NCI-H128 (cell line): Measurements from ENCODE around the gene TOR4A.

ENCODE experiments used
- DNase-seq: peaks from one replicate; lab custom pipeline; 2025; ENCODE audit not compliant: unreplicated experiment; lab: John Stamatoyannopoulos, UW

Gene TOR4A

DNA sequence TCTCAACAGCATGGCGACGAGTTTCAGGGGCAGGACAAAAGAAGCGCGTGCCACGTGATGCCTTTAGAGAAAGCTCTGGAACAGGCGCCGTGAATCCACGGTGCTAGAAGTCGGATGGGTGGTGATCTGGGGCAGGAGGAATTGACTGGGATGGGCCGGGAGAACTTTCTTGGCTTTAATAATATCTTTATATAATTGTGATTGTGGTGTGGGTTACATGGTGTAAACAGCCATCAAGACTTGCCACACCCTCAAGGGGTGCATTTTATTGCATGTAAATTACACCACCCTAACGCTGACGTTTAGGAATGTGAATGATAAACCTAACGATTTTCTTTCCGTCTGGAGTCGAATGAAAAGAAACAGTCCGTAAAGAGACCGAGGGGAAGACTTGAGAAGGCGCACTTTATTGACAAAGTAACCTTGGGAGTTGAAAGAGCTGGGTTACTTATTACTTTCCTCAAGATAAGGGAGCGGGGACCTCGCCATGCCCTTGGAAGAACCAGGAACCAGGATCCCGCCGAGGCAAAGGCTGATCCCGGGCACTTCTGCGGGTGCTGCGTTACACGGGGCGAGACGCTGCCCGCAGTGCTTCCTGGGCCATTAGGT, 16.1 kb downstream of the TOR4A start:
- no peak for DNase-seq

DNA sequence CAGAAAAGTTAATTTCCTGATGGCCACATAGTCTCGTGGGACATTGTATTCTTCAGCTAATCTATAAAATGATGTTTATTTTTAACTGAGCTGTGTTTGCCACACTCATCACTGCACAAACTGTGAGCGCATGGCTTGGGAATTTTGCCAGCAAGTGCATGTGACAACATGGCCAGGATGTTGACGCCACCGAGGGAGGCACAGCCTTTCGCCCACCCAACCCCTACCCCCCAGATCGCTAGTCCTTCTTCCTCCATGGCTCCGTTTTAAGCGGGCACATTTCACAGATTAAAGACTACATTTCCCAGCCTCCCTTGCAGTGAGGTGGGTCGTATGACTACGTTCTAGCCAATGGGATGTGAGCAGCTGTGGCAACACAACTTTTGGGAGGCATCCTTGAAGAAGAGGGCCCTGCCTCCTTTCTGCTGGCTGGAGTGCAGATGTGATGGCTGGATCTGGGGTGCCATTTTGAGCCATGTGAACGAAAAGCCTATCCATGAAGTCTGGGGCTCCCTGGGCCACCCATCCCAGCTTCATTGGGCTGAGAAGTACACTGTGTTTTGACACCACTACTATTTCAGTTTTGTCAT, 16.7 kb downstream of the TOR4A start:
- DNase-seq, result no peak

DNA sequence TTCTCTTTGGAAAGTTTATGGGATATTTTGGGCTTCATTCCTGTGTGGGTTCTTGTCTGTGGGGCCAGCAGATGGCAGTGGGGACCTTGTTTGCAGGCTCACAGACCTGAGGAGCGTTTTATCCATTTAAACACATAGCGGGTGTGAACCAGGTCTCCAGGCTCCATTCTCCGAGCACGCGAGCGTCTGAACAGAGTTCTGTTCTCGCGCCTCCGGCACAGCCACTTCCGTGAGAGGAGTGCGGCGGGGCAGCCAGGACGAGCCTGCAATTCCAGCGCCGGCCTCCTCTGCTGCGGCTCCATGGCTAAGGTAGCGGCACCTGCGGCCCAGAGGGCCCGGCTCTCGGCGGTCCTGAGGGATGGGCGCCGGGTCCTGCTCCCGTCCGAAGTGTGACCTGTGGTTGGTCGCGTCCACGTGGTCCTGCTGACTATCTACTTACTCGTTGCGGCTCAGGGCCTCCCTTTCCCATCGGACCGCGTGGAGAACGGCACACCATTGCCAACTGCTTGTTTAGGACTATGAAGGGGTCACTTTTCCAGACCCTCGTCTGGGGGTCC, 17.2 kb downstream of the TOR4A start:
- DNase-seq, result no peak

- no peak for DNase-seq
These were observed 17.8 kb downstream of the TOR4A start for GRCh38 chr9:137295238-137295811.

DNA sequence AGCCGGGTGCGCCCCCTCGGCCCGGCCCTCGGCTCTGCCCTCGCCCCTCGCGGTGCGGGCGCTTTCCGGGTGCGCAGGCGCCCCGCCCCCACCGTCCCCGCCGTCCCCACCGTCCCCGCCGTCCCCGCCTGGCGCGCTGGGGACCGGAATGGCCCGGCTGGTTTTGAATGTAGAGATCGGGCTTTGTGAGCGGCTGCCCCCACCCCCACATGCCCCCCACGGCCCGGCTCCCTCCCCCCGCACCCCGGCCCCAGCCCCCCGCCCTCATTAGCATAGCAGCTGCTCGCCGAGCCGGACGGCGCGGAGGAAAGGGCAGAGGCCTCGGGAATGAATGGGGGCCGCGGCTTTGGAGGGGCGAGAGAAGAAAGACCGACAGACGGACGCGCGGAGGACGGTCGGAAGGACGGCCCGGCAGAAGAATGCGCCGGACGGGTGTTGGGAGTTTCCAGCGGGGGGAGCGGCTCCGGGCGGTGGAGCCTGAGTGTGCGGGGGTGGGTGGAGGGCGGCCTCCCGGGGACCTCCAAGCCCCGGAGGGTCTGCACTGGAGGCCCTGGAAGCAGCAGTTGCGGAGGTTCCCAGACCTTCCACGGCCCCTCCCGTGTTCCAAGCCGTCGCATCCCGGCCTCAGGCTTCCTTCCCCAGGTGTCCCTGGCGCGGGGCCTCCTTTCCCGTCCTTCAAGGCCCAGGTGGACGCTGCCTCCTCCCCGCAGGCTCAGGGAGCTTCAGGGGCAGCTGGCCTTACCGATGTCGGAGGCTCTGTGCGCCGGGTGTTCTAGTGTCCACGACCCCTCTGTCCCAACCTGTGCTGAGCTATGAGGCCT, 18.5 kb downstream of the TOR4A start:
- DNase-seq, result no peak

DNA sequence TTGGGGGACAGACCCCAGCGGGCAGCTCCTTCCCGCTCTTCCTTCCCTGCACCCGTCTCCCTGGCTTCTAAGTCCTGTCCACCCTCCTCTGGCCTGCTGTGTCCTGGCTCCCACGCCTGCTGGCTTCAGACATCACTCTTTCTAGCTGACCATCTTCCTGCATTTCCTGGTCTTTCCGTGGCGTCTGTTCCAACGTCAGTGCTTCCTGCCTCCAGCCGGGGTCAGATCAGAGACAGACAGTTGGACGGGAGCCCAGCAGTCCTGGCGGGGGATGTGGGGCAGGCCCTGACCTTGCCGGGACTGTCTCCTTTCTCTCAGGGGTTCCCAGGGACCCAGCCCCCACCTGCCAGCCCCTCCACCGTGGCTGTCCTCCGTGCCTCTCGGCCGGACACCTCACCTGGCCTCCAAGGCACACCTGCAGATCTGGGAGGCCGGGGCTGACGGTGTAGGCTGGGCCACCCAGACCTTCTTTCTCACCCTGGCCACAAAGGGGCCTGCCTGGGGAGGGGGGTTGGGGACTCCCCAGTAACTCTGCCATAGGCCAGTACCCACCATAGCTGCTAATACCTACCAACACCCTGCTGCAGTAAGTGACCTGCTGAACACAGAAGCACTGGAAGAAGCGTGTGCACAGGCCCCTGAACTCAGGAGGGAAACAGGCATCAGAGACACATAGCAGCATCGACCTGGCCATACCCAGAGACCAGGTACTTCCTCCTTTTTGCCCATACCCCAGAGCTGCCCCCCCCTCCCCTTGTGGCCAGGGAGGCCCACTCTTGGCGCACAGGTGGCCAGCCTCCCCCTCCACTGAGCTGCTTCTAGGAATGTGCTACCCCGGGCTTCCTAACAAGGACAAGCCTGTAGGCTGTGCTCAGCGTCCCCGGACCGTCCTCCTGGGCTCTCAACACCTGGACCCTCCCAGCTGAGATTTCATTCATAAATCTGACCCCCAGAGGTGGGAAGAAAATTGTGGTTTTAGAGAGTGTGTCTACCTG, 19.4 kb downstream of the TOR4A start:
- no peak for DNase-seq

DNA sequence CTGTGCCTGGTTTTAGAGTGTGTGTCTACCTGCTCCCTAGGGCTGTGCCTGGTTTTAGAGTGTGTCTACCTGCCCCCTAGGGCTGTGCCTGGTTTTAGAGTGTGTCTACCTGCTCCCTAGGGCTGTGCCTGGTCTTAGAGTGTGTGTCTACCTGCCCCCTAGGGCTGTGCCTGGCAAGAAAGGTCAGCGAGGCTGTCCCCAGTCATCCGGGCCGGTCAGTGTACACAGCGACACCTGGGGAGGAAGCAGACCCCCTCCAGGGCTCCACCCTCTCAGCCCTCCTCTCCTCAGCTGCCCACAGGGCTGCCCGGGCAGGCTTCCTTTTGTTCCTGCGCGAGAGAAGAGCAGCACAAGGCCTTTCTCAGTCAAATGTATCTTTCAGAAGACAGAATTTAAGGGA, 20.4 kb downstream of the TOR4A start:
- no peak for DNase-seq

GRCh38 chr9:137298401-137299202, 21.1 kb downstream of the TOR4A start:
- no peak for DNase-seq

GRCh38 chr9:137299203-137299565, 21.7 kb downstream of the TOR4A start:
- DNase-seq, result no peak

- peak; percentile 29 for DNase-seq
These were observed 22.4 kb downstream of the TOR4A start for GRCh38 chr9:137299938-137300337.

DNA sequence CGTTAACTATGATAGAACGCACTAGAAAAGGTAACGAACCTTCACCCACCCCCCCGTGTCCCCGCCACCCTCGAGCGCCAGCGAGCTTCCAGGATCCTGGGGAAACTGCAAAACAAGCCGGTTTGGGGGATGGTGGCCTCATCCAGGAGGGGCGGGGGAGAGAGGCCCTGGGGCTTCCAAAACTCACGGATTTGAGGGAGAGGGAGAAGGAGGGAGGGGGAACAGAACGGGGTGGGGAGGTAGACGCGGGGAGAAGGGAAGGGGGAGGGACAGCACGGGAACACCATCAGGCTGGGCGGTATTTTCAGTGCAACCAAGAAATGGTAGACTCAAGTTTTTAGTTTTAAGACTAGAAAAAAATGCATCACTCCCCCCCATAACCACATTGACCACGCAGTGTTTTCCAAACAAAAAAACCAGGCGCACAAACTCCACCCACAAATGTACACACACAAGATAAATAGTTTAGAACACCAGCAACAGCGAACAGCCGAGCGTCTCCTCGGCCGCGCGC, 23.1 kb downstream of the TOR4A start:
- no peak for DNase-seq

DNA sequence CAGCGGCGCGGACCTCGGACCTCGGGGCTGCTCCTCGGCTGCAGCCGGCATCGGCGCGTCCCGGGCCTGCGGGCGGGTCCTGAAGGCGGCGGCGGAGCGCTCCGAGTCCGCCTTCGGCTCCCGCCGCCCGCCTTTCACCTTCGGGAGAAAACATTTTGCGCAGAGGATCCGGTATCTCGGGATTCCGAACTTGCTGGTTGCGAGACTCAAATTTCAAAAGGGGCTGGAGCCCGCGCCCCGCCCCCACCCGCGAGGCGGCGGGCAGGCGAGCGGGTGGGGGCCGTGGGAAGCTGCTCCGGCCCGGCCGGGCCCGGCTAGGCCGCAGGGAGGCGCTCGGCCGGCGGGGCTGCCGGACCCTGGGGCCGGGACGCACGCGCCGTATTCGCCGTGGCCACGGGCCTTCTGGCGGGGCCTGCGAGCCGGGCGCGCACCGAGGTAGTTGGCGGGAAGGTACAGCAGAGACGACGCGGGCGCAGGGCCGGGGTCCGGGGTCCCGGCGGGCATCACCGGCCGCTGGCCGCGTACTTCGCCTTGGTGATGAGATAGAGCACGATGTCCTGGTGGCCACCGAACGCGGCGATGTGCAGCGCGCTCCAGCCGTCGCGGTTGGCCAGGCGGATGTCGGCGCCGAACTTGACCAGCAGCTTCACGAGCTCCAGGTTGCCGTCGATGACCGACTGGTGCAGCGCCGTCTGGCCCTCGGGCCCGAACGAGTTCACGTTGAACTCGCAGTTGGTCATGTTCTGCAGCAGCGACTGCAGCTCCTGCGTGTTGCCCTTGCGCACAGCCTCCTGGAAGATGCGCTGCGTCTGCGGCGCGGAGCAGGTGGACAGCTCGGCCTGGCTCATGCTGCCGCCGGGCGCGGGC, 23.8 kb downstream of the TOR4A start:
- peak; percentile 18 for DNase-seq

DNA sequence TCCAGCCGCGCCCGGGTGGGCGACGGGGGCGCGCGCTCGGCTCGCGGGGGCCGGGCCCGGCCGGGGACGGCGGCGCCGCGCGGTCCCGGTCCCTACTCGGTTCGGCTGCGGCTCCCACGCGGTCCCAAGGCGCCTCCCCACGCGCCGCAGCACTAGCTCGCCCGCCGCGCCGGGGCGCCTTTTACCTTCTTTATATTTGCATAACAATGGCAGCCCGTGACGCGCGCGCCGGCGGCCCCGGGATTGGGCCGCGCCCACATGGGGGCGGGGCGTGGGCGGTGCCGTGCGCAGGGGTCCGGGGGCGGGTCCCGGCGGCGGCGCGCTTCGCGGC, 24.6 kb downstream of the TOR4A start, which contains the start of gene NRARP:
NRARP (minus strand) TSS at position 154 of the 331 bp plus-strand sequence. CDS start 343 bp downstream, outside the sequence.
- DNase-seq, result peak; percentile 76

GRCh38 chr9:137302449-137303150, 25.1 kb downstream of the TOR4A start:
- no peak for DNase-seq

DNA sequence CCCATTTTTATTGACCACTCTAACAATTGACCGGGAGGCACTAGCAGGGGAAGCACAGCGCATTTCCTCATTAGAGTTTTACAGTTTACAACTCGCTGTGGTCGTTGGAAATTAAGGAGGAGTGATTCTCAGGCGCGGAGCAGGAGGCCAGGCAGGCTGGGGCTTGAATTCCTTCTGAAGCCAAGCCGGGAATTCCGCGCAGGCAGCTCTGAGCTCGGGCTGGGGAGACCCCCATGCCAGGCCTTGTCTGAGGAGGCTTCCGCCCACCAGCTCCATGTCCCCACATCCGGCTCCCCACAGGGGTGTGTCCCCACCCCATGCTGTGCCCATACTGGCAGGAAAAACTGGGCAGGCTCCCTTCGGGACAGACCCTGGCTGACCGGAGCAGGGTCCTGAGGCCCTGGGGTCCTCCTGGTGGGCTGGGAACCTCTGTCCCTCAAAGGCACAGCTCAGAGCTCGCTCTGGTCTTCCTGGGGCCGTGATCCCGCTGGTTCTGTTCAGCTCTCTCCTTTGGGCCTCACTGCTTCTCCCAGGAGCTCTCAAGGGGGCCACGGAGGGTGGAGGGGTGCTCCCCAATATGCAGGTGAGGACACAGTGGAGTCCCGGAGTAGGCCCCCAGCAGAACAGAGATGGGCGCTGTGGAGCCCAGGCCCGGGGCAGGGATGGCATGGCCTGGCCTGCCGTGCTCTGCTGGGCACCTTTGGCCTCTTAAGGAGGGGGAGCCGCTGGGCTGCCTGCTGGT, 25.8 kb downstream of the TOR4A start:
- no peak for DNase-seq

DNA sequence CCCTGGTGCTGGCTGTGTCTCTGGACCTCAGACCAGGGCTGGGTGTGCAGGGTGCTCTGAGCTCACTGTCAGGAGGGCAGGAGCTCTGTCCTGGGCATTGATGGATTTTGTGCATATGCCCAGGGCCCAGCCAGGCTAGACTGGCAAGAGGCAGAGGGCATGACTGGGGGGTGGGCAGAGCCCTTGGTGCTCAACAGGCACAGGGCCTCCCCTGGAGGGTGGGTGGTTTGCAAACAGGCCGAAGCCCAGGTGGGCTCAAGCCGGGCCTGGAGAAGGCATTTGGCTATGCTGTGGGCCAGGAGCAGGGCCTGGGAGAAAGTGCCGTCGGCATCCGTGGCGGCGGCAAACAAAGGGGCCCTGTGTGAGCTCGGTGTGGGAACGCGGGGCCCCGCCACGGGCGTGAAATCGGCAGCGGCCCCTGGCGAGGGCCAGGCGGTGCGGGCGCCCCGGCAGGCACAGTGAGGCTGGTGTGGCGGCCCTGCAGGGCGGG, 26.4 kb downstream of the TOR4A start:
- DNase-seq, result no peak
